Duodenal mucosa (tissue), 2 donors: Measurements from ENCODE around the gene FAM9A.

Experiments used
- H3K27ac ChIP-seq: one replicate; pipeline ENCODE4 v1.7.0; 2013; ENCODE audit warnings: low read depth, low read length
- H3K27me3 ChIP-seq, 2 donors: one replicate each; pipeline ENCODE4 v1.7.0; 2013; ENCODE audit warnings: low read length in 2 of 2, control low read depth in 1 of 2; ENCODE audit not compliant: insufficient read depth in 2 of 2, control insufficient read depth in 1 of 2
- H3K36me3 ChIP-seq, 2 donors: one replicate each; pipeline ENCODE4 v1.7.0; 2013; ENCODE audit warnings: low read length in 2 of 2, control low read depth in 1 of 2; ENCODE audit not compliant: insufficient read depth in 2 of 2, control insufficient read depth in 1 of 2
- H3K4me1 ChIP-seq, 2 donors: one replicate each; pipeline ENCODE4 v1.7.0; 2013; ENCODE audit warnings: low read length in 2 of 2, control low read depth in 1 of 2; ENCODE audit not compliant: insufficient read depth in 2 of 2, control insufficient read depth in 1 of 2
- H3K4me3 ChIP-seq, 2 donors: one replicate each; pipeline ENCODE4 v1.7.0; 2013; ENCODE audit warnings: low read length in 2 of 2, low read depth in 1 of 2
- H3K9ac ChIP-seq, 2 donors: one replicate each; pipeline ENCODE4 v1.7.0; 2013; ENCODE audit warnings: low read length in 2 of 2, low read depth in 1 of 2
- H3K9me3 ChIP-seq, 2 donors: one replicate each; pipeline ENCODE4 v1.7.0; 2013; ENCODE audit warnings: low read length in 2 of 2, control low read depth in 1 of 2; ENCODE audit not compliant: control insufficient read depth in 1 of 2

The FAM9A gene

DNA sequence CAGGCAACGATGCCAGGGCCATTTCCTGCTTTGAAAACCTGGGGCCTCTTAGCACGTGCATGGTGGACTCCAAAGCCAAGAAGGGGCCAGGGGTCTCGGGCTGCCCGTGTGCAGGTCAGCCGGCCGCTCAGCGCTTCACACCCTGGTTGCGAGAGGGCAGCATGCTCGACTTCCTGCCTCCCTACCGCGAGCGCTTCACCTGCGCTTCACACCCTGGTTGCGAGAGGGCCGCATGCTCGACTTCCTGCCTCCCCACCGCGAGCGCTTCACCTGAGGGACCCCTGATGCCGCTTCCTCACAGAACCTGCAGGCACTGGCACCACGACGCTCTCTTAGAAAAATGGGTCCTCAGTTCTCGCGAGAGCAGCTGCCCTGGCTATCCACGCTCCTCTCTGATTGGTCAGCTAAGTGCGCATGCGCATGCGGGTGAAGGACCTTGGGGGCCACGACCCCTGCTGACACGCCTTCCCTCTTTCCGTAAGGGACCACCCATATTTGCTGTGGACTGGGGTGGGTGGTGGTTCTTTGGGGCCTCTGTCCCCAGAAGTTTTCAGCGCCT, at the start of gene FAM9A:
TSS of gene FAM9A (minus strand) at position 343 of the 559 bp plus-strand sequence. CDS start 1,212 bp downstream, outside the sequence.
- H3K4me3 ChIP-seq: no peak within 1 kb of the TSS
- no peaks in the 10 kb centered on the region for H3K36me3 ChIP-seq
- no peaks in the 10 kb centered on the region for H3K4me1 ChIP-seq
- H3K9me3 ChIP-seq: no peaks in the 10 kb centered on the region
- no peak within 1 kb of the TSS for H3K9ac ChIP-seq
- no peak within 1 kb of the TSS for H3K27ac ChIP-seq
- no peaks in the 10 kb centered on the region for H3K27me3 ChIP-seq

DNA sequence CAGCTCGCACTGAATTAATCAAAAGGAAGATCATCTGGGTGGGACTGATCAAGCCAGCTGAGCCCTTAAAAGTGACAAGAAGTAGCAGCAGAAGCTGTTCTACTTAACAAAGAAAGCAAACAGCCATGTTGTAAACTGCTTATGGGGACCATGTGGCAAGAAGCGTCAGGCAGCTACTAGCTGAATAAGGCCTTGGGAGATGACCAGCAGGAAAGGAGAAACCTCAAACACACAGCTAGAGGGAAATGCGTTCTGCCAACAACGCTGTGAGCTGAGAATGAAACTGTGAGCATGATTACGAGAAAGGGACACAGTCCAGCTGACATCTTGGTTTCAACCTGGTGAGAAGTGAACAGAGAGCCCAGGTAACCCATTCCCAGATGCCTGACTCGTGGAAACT, 49.3 kb upstream of the FAM9A start:
- no peaks in the 10 kb centered on the region for H3K36me3 ChIP-seq
- no peak overlapping the region for H3K27ac ChIP-seq
- no peak overlapping the region for H3K9ac ChIP-seq
- no peaks in the 10 kb centered on the region for H3K9me3 ChIP-seq
- H3K27me3 ChIP-seq: no peaks in the 10 kb centered on the region
- peaks cover 0 to 8% of the 10 kb centered on the region in 2 donors for H3K4me1 ChIP-seq
- H3K4me3 ChIP-seq: no peak overlapping the region

DNA sequence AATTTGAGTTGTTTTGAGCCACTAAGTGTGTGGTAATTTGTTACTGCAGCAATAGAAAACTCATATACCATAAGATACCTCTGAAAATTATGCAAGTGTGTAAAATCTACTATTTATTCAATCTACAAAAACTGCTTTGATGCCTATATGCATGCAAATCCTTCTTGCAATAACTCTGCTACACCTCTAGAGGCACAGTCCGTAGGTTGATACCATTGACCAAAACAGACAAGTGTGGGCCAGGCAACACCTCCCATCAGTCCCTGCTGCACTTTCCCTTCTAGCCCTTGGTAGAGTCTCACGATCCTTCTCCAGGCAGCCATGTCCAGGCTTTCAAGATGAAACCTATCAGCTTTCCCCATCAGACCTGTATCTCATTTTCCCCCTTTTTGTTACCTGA, 48.8 kb upstream of the FAM9A start:
- Histone ChIP-seq H3K27me3 (no peaks in the 10 kb centered on the region), H3K36me3 (no peaks in the 10 kb centered on the region), H3K27ac (no peak overlapping the region), H3K9me3 (no peaks in the 10 kb centered on the region), H3K4me1 (peaks cover 0 to 8% of the 10 kb centered on the region in 2 donors), H3K4me3 (no peak overlapping the region), H3K9ac (no peak overlapping the region)

DNA sequence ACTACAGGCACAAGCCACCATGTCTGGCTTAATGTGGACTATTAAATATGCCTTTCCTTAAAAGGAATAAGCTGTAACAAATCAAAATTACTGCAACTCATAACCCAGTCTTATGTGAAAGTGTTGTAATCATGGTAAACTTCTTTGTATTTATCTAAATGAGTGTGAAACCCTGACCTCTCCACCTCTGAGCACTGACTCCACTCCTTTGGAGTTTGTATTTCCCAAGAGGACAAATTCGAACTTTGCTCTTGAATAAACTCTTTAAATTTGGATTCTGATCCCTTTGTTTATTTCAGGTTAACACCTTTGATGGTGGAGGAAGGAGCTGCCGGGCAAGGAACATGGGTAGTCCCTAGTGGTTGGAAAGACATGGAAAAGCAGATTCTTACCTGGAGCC, 48.3 kb upstream of the FAM9A start:
- H3K4me3 ChIP-seq: no peak overlapping the region
- H3K27ac ChIP-seq: no peak overlapping the region
- H3K9ac ChIP-seq: no peak overlapping the region
- H3K9me3 ChIP-seq: no peaks in the 10 kb centered on the region
- H3K27me3 ChIP-seq: no peaks in the 10 kb centered on the region
- H3K36me3 ChIP-seq: no peaks in the 10 kb centered on the region
- peaks cover 0 to 8% of the 10 kb centered on the region in 2 donors for H3K4me1 ChIP-seq

DNA sequence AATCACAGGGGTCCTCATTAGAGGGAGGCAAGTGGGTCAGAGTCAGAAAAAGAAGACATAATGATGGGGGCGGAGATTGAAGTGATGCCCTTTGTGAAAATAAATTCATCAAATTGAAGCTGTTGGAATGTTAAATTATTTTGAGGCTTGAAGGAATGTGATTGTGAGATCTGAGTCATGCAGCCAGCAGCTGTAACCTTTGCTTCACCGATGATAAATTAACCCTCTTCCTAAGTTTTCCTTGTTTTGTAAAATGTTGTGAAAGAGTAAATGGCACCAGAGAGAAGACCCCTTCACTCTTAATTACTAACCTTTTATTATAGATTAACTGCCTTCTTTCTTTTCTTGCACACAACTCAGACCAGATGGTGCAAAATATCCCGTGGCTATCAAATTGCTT, 47.7 kb upstream of the FAM9A start:
- H3K4me3 ChIP-seq: no peak overlapping the region
- no peaks in the 10 kb centered on the region for H3K36me3 ChIP-seq
- H3K9ac ChIP-seq: no peak overlapping the region
- H3K4me1 ChIP-seq: peaks cover 0 to 8% of the 10 kb centered on the region in 2 donors
- H3K27me3 ChIP-seq: no peaks in the 10 kb centered on the region
- no peak overlapping the region for H3K27ac ChIP-seq
- H3K9me3 ChIP-seq: no peaks in the 10 kb centered on the region

DNA sequence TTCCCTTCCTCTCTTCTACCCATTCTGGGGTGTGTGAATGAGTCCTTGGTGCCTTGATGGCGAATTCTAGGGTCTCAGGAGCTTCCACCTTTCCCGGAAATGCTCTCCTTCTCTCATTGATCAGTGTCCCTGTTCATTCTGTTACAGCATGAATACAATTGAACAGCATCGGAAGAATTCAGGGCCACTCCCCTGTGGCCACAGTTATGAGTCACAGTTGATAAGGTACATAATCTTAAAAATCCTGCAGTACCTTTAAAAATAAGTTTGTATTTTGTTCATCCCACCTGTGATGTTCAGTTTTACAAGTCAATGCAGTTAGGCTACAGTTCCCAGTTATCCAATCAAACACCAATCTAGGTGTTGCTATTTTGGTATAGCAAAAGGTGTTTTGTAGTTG, 47.3 kb upstream of the FAM9A start:
- H3K27me3 ChIP-seq: no peaks in the 10 kb centered on the region
- H3K9me3 ChIP-seq: no peaks in the 10 kb centered on the region
- peaks cover 0 to 8% of the 10 kb centered on the region in 2 donors for H3K4me1 ChIP-seq
- H3K9ac ChIP-seq: no peak overlapping the region
- no peaks in the 10 kb centered on the region for H3K36me3 ChIP-seq
- no peak overlapping the region for H3K27ac ChIP-seq
- no peak overlapping the region for H3K4me3 ChIP-seq

DNA sequence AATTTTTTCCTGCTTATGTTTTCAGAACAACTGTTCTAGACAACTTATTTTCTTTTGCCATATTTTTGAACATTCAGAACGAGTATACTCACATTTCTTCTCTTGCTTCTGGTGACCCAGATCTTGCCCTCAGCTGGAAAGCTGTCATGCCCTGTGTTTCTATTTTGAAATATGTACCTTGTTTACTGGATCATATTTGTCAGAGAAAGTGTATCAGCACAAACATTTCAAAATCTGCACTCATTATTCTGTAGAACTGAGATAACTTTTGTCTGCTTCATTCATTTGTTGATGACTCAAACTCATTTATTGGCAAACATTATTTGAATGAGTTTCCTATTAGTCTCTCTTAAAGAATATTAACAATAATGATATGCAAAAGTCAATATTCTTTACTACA, 46.2 kb upstream of the FAM9A start:
- Histone ChIP-seq H3K9me3 (no peaks in the 10 kb centered on the region), H3K4me3 (no peak overlapping the region), H3K36me3 (no peaks in the 10 kb centered on the region), H3K27me3 (no peaks in the 10 kb centered on the region), H3K4me1 (peaks cover 0 to 8% of the 10 kb centered on the region in 2 donors), H3K27ac (no peak overlapping the region), H3K9ac (no peak overlapping the region)

DNA sequence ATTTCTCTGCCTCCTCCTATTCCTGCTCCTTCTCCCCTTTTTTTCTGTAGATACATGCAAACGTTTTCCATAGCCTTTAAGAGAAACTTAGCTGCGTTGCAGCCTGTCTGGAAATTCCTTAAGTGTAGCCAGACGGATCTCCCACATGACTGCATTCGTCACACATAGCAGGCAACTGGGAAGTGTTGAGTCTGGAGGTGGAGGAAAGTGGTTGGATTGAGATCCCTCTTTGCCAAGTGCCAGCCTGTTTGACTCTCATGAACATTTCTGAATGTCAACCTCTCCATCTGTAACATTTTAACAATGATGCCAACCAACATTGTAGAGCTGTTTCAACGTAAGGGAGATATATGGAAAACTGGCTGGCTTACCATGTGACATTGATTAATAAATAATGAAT, 45.1 kb upstream of the FAM9A start:
- H3K9me3 ChIP-seq: no peaks in the 10 kb centered on the region

DNA sequence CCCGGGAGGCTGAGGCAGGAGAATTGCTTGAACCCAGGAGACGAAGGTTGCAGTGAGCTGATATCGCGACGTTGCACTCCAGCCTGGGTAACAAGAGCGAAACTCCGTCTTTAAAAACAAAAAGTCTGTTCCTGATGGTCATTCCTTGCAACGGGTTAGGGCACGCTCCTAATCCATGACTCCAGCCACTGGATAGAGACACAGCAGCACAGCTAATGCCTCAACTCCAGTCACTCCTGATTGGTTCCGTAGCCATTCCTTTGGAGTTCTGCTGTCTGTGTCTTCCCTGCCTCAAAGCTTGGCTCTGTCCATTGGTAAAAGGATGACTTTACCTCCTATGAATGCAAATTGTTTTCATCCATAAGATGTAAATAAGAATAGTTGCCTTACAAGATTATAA, 44.3 kb upstream of the FAM9A start:
- Histone ChIP-seq H3K9me3 (no peaks in the 10 kb centered on the region), H3K4me1 (peaks cover 0 to 8% of the 10 kb centered on the region in 2 donors), H3K4me3 (no peak overlapping the region), H3K9ac (no peak overlapping the region), H3K36me3 (no peaks in the 10 kb centered on the region), H3K27me3 (no peaks in the 10 kb centered on the region), H3K27ac (no peak overlapping the region)

More for the DNA sequence above, 45.1 kb upstream of the FAM9A start:
- peaks cover 0 to 8% of the 10 kb centered on the region in 2 donors for H3K4me1 ChIP-seq
- H3K9ac ChIP-seq: no peak overlapping the region
- no peaks in the 10 kb centered on the region for H3K27me3 ChIP-seq
- H3K36me3 ChIP-seq: no peaks in the 10 kb centered on the region
- H3K4me3 ChIP-seq: no peak overlapping the region
- H3K27ac ChIP-seq: no peak overlapping the region

DNA sequence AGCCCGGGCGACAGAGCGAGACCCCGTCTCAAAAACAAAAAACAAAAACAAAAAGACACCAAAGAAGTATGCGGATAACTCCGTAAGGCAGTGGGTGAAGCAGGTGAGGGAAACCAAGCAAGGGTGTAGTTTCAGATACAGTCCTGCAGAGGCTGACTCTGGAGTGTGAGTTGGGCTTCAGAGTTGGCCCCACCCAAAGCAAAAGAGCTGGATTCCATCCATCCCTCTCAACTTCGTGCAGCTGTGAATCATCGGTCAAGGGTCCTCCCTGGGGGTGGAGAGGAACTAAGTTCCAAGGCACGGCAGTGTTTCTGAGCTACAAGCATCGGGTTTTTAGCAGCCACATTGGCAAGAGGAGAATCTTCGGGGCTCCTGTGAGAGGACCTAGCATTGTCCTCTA, 43.9 kb upstream of the FAM9A start:
- Histone ChIP-seq H3K4me1 (peaks cover 0 to 8% of the 10 kb centered on the region in 2 donors), H3K9me3 (no peaks in the 10 kb centered on the region), H3K4me3 (no peak overlapping the region), H3K27me3 (no peaks in the 10 kb centered on the region), H3K27ac (no peak overlapping the region), H3K36me3 (no peaks in the 10 kb centered on the region), H3K9ac (no peak overlapping the region)

DNA sequence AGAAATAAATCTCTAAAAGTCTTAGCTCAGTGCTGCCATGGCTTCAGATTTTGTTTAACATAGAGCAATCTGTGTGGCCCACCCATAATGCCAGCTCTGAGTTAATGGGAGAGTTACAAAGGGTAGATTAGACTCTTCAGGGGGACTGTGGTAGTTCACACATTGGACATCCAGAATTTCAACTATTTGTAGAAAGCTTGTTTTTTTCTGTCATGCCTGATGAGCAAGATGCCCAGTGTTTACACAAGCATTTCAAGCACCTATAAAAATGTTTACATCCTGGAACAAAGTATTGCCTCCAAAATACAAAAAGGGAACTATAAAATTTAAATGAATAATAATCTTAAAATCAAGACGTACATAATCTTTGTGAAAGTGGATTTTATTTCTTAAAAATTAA, 43.0 kb upstream of the FAM9A start:
- Histone ChIP-seq H3K4me1 (peaks cover 0 to 8% of the 10 kb centered on the region in 2 donors), H3K27me3 (no peaks in the 10 kb centered on the region), H3K4me3 (no peak overlapping the region), H3K36me3 (no peaks in the 10 kb centered on the region), H3K9me3 (no peaks in the 10 kb centered on the region), H3K9ac (no peak overlapping the region), H3K27ac (no peak overlapping the region)
